Measurements from ENCODE around the gene KLHL2.

DNA sequence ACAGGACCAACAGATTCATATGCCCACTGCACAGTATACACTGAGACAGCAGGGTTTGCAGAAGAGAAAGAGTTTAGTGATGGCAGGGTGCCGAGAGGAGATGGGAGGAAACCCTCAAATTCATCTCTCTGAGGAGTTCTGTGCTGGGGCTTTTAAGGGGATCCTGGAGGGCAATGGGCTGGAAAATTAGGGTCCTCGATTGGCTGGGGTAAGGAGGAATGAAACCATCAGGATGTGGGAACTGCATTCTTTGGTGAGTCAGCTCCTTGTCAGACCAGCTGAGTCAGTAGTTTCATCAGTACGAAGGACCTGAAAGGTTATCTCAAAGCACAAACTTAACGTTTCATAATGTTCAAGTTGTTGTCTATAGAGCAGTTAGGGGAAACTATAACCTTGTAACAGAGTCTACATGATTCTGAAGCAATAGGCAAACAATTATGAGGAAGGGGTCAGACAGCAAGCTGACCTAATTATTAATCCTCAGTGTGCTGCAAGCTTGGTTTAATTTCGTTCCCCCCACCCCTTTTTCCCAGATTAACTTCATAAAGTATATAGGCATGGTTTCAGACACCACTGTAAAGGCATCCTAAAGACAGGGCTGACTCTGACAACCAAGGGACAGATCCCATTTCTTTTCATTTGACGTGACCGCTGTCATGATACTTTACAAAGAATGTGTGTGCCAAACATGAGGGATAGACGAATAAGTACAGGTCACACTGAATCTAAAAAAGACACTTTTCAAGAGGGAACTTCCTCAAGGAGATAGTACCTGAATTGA, 118.6 kb downstream of the KLHL2 start:
- TF ChIP-seq CTCF (conservative IDR thresholded peaks at IDR 0.05; ENCODE audit: low read depth in 2 of 2), result no peak
- TF ChIP-seq POLR2AphosphoS5 (IDR thresholded peaks at IDR 0.05; ENCODE audit: low read depth), result no peak
- TF ChIP-seq, protein P1, sequence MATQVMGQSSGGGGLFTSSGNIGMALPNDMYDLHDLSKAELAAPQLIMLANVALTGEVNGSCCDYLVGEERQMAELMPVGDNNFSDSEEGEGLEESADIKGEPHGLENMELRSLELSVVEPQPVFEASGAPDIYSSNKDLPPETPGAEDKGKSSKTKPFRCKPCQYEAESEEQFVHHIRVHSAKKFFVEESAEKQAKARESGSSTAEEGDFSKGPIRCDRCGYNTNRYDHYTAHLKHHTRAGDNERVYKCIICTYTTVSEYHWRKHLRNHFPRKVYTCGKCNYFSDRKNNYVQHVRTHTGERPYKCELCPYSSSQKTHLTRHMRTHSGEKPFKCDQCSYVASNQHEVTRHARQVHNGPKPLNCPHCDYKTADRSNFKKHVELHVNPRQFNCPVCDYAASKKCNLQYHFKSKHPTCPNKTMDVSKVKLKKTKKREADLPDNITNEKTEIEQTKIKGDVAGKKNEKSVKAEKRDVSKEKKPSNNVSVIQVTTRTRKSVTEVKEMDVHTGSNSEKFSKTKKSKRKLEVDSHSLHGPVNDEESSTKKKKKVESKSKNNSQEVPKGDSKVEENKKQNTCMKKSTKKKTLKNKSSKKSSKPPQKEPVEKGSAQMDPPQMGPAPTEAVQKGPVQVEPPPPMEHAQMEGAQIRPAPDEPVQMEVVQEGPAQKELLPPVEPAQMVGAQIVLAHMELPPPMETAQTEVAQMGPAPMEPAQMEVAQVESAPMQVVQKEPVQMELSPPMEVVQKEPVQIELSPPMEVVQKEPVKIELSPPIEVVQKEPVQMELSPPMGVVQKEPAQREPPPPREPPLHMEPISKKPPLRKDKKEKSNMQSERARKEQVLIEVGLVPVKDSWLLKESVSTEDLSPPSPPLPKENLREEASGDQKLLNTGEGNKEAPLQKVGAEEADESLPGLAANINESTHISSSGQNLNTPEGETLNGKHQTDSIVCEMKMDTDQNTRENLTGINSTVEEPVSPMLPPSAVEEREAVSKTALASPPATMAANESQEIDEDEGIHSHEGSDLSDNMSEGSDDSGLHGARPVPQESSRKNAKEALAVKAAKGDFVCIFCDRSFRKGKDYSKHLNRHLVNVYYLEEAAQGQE (IDR thresholded peaks at IDR 0.05; ENCODE audit: unreplicated experiment), result no peak
- TF ChIP-seq ETS1 (IDR thresholded peaks at IDR 0.05), result no peak
- TF ChIP-seq CREB1 (CRISPR knock-in tag; IDR thresholded peaks at IDR 0.05; ENCODE audit: low read depth), result no peak
- TF ChIP-seq EZH2phosphoT487 (IDR thresholded peaks at IDR 0.05; ENCODE audit: unreplicated experiment), result no peak
- no peak for TF ChIP-seq ZNF114 (CRISPR knock-in tag; IDR thresholded peaks at IDR 0.05)
- TF ChIP-seq NANOG (IDR thresholded peaks at IDR 0.05; ENCODE audit: borderline replicate concordance), result no peak
- TF ChIP-seq EZH2 (IDR thresholded peaks at IDR 0.05; ENCODE audit: low read depth, unreplicated experiment), result no peak
- TF ChIP-seq ZNF331 (CRISPR knock-in tag; IDR thresholded peaks at IDR 0.05; ENCODE audit: low read depth), result no peak
- no peak for TF ChIP-seq JUNB (IDR thresholded peaks at IDR 0.05; ENCODE audit: unreplicated experiment)
- TF ChIP-seq ZNF462 (CRISPR knock-in tag; IDR thresholded peaks at IDR 0.05), result no peak
- TF ChIP-seq STAT1 (IDR thresholded peaks at IDR 0.05; ENCODE audit: unreplicated experiment), result no peak

Data from GM23338 (cell line).